Epithelial cell of esophagus (primary cell): ENCODE data around the gene SMG6.

Experiments
- DNase-seq: peaks from one replicate; pipeline ENCODE4 v3.0.0; 2010; ENCODE audit warnings: low read depth
- H3K4me3 ChIP-seq: 2 replicates; pipeline ENCODE4 v1.5.1; 2011; ENCODE audit warnings: mild to moderate bottlenecking, low read length, control low read depth
- TF ChIP-seq, protein P1 (sequence below): IDR thresholded peaks from 2 replicates; pipeline ENCODE4 v1.5.1; 2011; ENCODE audit warnings: low read depth, mild to moderate bottlenecking, low read length, control low read depth, inconsistent platforms; ENCODE audit not compliant: insufficient read depth; ENCODE audit errors: missing control alignments

The SMG6 gene

GRCh38 chr17:2041561-2042389 is 261.8 kb downstream of the SMG6 start, which contains the start of gene OVCA2:
OVCA2 (plus strand) TSS chr17:2042022; CDS start chr17:2042048, 26 bp downstream.
- H3K4me3 ChIP-seq: peak within 1 kb of the TSS; percentile 89
- TF ChIP-seq, protein P1, sequence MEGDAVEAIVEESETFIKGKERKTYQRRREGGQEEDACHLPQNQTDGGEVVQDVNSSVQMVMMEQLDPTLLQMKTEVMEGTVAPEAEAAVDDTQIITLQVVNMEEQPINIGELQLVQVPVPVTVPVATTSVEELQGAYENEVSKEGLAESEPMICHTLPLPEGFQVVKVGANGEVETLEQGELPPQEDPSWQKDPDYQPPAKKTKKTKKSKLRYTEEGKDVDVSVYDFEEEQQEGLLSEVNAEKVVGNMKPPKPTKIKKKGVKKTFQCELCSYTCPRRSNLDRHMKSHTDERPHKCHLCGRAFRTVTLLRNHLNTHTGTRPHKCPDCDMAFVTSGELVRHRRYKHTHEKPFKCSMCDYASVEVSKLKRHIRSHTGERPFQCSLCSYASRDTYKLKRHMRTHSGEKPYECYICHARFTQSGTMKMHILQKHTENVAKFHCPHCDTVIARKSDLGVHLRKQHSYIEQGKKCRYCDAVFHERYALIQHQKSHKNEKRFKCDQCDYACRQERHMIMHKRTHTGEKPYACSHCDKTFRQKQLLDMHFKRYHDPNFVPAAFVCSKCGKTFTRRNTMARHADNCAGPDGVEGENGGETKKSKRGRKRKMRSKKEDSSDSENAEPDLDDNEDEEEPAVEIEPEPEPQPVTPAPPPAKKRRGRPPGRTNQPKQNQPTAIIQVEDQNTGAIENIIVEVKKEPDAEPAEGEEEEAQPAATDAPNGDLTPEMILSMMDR: peak; percentile 37
- DNase-seq: peak; percentile 95

- DNase-seq: no peak
- peak overlapping the region; percentile 89 for H3K4me3 ChIP-seq
- TF ChIP-seq, protein P1: no peak
These were observed 262.5 kb downstream of the SMG6 start for GRCh38 chr17:2040942-2041560.

- TF ChIP-seq, protein P1: no peak
- DNase-seq: no peak
- H3K4me3 ChIP-seq: no peak overlapping the region
These were observed 263.3 kb downstream of the SMG6 start for GRCh38 chr17:2040219-2040827.

GRCh38 chr17:2037155-2037554 is 266.4 kb downstream of the SMG6 start:
- TF ChIP-seq, protein P1: no peak
- H3K4me3 ChIP-seq: no peak overlapping the region
- DNase-seq: no peak

DNA sequence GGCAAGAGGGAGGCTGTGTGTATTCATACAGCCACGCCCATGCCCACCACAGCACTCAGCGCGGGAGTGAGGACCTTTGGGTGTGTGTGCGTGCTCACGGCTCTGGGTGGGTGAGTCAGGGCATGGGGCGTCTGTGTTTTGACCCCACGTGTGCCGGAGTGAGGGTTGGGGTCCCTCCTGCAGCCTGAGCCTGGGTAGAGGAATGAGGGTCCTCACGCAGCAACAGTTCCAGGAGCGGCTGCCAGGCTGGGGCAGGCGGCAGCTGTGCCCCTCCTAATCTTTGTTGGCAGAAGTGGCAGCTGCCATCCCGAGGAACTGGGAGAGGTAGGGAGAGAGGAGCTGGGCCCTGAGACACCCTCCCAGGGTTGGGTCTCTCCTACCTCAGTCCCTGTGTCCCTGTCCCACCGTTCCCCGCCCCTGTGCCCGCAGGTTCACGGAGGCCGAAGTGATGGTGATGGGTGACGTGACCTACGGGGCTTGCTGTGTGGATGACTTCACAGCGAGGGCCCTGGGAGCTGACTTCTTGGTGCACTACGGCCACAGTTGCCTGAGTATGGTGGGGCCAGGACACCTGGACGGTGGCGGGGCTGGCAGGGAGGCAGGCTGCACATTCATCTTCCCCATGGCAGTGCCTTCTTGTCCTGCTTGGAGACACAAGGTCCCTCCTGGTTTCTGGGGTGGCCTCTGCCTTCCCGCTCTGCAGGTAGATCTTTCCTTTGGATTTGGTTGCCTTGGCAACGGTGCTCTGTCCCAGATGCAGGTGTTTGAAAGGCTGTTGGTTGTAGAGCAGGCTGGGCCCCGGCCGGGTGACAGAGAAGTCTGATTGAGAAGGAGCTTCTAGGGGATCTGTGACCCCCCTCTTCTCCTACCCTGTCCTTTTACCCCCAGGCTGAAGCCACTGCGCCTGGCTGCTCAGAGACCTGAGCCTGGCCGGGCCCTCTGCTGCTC is 267.8 kb downstream of the SMG6 start:
- TF ChIP-seq, protein P1: no peak
- no peak for DNase-seq
- H3K4me3 ChIP-seq: no peak overlapping the region

DNA sequence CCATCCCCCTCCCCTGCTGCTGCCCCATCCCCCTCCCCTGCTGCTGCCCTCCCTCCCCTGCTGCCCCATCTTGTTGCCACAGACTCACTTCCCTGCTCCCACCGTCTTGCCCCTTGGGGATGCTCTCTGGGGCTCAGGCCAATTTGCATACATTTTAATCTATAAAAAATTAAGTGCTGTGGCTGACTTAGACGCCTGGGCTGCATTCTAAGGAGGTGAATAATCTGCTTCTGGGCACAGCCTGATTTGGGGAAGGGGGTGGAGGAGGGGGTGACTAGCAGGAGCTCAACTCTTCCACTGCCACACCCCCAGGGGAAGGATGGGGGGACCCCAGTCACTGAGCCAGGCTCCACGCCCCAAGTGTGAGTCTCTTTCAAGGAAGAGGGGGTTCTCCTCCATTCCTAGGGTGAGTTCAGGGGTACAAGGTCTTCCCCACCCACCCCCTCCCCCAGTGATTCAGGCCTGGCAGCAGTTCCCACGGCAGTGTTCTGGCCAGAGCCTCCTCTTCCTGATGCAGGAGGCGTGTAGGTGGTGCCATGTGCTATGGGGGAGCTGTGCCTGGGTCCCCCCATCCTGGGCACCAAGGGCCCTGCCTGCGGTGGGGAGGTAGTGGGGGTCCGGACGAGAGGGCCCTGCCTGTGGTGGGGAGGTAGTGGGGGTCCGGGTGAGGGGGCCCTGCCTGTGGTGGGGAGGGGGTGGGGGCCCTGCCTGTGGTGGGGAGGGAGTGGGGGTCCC is 268.6 kb downstream of the SMG6 start:
- TF ChIP-seq, protein P1: no peak
- no peak for DNase-seq
- H3K4me3 ChIP-seq: no peak overlapping the region
